Hindlimb muscle (tissue), 1 donor: Measurements from ENCODE around the gene HYI. TPM values are rescaled to one million over a fixed set of nuclear protein-coding genes. Genes with fewer than 3 reads are reported as not detected.
"Not testable (repeated sequence)": the region's sequence is repeated elsewhere in the genome, so short reads cannot be mapped to it uniquely, and the experiment has no call there.

Source experiments
- DNase-seq: peaks from one replicate; pipeline ENCODE4 v3.0.0-alpha.2; 2013
- polyA plus RNA-seq: library from polyadenylated mRNA; unstranded; fragments of 120-200 nt; gene quantifications from one replicate; pipeline ENCODE4 v1.2.1, GENCODE V29; 2013; ENCODE audit not compliant: insufficient read length

HYI gene
- polyA plus RNA-seq, 1 donor: 23.4 TPM

- DNase-seq: no peak
Observed at GRCh38 chr1:43464681-43465504, 11.2 kb upstream of the HYI start.

DNA sequence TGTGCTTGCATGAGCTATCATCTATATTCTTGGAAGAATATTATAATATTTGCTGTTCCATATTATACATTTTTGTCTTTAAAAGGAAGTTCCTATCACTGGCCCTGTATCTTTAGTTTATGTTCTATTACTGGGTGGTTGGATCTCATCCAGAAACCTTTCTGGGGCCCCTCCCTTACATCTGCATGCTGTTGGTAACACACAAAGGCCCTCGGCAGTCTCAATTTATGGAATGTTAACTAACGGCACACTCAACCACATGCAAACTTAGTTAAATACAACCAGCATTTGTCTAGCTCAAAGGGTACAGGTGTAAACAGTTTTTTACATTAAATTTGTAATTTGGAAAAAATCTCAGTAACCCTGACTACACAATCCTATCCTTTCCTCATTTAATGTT lies 9.7 kb upstream of the HYI start:
- DNase-seq: no peak

DNA sequence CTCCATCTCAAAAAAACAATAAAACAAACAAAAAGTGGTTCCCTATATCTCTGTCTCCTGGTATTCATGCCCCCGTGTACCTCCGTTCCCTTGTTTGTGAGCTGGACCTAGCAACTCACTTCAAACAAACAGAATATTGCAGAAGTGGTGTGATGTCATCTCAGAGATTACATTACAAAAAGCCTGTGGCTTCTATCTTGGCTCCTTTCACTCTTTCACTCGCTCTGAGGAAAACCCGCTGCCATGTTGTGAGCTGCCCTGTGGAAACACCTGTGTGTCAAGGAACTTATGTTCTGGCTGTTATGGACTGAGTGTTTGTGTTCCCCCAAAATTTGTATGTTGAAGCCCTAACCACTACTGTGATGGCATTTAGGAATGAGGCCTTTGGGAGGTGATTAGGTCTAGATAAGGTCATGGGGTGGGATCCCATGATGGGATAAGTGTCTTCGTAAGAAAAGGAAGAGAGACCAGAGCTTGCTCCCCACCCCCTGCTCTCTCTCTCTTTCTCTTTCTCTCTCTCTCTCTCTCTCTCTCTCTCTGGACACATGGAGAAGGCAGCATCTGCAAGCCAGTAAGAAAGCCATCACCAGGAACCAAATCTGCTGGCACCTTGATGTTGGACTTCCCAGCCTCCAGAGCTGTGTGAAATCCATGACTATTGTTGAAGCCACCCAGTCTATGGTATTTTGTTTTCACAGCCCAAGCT lies 7.4 kb upstream of the HYI start:
- no peak for DNase-seq

DNA sequence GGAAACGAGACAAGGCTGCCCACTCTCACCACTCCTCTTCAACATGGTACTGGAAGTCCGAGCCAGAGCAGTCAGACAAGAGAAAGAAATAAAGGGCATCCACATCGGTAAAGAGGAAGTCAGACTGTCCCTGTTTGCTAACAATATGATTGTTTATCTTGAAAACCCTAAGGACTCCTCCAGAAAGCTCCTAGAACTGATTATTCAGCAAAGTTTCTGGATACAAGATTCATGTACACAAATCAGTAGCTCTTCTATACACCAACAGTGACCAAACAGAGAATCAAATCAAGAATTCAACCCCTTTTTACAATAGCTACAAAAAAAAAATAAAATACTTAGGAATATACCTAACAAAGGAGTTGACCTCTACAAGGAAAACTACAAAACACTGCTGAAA lies 4.6 kb upstream of the HYI start:
- not testable (repeated sequence) for DNase-seq

DNA sequence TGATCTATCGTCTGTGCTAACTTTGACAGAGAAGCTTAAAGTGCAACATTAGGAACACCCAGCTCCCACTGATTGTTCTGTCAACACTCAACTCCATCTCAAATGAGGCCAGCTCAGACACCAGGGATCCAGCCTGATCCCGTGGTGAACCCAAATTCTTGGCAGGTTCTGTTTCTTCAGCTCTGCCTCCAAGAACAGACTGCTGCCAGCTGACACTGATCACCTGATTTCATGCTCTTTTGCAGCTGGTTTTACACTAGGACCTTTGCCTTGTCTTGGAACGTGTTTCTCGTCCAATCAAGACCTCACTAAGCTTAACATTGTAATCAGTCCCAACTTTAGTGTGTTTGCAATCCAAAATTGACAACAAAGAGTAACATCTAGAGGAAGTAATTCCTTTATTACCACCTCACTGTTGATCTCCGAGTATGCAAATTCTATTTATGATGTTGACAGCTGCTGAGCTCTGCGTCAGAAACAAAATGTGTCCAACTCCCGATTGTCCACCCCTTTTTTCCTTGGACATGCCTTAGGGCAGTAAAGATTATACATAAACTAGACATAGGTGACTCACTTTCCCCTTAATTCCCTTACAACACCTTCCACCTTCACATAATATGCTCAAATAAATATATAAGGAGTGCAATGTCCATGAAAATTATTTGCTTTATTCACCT lies 1.6 kb upstream of the HYI start:
- DNase-seq: no peak

GRCh38 chr1:43454270-43455011 lies 710 bp upstream of the HYI start:
- peak; percentile 69 for DNase-seq

- DNase-seq: no peak
Observed at GRCh38 chr1:43452789-43453441, 816 bp downstream of the HYI start.

DNA sequence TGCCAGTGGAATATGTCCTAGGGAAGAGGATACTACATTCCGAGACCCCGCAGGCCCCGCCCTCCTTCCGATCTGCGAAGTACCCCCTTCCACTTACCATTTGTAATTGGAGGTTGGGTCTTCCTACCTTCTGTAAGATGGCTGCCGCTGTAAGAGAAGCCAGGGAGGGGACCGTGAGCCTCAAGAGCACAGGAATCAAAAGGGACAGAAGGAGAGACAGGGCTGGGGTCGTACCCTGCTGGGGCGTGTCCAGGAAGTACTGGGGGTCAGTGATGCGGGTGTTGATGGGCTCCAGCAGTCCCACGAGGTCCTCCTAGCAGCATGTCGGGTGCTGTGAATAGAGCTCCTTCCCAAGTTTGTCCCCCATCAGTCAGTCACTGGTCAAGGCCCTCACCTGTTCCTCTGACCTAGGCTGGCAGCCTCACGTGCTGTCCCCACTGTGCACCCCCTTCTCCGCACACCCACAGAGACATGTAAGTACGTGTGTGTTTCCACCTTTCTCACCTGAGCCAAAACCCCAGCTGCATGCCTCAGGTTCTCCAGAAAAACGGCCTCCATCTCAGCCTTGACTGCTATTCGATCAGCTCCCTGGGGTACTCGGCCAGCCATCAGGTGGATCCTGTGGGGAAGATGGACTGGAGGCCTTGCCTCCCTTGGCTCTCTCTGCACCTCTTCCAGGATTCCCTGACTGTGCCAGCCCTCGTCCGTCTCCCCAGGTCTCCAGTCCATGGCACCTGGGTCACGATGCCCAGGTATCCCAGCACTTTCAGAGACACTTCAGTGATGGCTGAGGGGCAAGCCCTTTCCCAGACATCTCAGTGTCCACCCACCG lies 1.8 kb downstream of the HYI start:
- DNase-seq: no peak

- no peak for DNase-seq
Observed at GRCh38 chr1:43451157-43451591, 2.6 kb downstream of the HYI start.

- DNase-seq: no peak
Observed at GRCh38 chr1:43450251-43450941, 3.3 kb downstream of the HYI start.

DNA sequence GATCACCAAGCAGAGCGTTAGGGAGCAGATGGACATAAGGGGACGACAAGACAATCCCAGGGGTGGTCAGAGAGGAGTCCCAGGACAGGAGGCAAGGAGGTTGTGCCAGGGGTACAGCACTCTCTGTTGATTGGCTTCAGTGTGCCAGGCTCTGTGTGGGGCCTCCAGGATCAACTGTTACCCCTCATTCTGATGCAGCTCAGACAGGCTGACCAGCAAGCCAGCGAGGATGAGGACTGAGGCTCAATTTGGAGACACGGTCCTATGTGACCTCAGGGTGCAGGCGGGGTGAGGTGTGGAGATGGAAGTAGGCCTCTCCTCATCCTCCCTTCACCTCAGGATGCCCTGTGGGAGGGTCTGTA lies 4.0 kb downstream of the HYI start:
- DNase-seq: no peak

DNA sequence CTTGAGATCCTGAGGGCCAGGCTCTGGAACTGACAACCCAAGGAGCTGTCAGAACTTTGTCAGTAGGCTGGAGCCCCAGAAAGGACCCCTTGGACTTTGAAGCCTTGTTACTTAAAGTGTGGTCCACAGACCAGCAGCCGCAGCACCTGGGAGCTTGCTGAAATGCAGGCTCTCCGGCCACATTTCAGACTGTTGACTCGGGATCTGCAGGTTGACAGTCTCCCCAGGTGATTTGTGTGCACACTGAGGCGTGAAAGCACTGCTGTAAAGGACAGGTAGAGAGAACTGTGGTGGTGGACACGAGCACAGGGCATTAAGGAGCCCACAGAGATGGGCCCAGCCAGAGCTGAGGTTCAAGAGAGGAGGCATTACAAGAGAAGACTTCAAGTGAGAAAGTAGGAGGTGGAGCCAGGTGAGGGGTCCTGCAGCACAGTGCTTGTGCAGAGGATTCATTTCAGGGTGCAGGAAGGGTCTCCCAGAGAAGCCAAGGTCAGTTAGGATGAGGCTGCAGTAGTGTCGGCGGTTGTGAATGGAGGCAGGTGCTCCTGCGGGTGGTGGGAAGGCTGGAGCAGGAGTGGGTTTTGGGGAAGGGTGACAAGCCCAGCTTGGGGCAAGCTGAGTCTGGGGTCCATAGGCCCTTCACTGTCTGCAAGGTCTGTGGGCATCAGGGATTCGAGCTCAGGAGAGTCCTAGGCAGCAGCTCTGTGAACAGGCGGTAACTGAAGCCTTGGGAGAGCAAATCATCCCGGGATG lies 4.6 kb downstream of the HYI start:
- DNase-seq: no peak

DNA sequence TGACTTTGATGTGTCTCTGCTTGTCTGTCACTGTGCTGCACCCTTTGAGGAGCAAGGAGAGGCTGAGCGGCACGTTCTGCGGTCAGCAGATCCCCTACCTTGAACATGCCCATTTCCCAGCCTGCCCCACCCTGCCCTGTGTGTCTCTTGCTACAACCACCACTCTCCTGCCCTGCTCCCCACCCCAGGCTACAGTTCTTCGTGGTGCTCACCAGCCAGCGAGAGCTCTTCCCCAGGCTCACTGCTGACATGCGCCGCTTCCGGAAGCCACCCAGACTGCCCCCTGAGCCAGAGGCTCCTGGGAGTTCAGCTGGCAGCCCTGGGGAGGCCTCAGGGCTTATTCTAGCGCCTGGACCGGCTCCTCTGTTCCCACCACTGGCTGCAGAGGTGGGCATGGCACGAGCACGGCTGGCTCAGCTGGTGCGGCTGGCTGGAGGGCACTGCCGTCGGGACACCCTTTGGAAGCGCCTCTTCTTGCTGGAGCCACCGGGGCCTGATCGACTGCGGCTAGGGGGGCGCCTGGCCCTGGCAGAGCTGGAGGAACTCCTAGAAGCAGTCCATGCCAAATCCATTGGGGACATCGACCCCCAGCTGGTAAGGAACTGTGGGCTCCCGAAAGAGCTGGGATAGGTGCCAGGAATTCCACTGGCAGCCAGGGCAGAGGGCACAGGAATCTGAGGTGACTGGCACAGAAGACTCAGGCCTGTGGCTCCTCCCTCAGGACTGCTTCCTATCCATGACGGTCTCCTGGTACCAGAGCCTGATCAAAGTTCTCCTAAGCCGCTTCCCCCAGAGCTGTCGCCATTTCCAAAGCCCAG lies 5.6 kb downstream of the HYI start:
- no peak for DNase-seq

DNA sequence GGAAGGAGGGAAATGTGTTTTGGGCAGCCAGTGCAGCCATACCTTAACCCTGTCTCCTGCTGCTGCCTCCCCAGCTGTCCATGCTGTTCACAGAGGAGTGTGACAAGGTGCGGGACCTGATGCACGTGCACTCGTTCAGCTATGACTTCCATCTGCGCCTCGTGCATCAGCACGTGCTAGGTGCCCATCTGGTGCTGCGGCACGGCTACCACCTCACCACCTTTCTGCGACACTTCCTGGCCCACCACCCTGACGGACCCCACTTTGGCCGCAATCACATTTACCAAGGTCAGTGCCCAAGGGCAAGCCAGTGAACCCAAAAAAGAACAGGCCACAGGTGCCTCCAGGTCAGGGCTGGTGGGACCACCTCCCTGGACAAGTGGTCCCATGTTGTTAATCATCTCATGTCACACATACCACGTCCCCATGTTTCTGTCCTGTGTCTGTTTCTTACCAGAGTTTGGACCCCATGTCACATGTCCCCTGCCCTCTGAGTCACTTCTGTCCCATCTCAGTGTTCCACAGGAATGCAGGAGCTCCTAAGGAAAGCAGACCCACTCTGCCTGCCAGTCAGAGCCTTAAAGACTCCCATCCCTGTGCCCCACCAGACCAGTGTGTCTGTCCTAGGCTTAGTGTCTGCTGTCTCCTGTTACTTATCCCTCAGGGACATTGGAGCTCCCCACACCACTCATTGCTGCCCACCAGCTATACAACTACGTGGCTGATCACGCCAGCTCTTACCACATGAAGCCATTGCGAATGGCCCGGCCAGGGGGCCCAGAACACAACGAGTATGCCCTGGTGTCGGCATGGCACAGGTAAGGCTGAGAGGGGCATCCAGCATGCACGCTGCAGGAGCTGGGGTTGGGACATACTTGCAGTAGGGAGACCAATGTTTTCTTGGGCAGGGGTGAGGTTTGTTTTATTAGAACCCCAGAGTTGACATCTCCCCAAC lies 6.6 kb downstream of the HYI start:
- no peak for DNase-seq

DNA sequence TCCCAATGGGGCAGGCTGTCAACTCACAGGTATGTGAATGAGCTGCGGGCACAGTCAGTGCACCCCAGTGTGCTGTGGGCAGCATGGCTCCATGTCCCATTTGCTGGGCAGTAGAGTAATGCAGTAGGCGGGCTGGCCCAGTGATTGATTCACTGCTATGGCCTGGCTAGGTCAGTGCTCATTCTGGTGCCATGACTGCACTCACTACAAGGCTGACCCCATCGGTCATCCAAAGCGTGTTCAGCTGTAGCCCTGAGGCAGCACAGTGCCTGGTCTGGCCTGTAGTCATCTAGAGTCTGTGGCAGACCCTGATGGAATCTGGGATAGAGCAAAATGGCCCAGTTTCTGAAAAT lies 7.4 kb downstream of the HYI start:
- no peak for DNase-seq

- no peak for DNase-seq
Observed at GRCh38 chr1:43445606-43446387, 7.9 kb downstream of the HYI start.

DNA sequence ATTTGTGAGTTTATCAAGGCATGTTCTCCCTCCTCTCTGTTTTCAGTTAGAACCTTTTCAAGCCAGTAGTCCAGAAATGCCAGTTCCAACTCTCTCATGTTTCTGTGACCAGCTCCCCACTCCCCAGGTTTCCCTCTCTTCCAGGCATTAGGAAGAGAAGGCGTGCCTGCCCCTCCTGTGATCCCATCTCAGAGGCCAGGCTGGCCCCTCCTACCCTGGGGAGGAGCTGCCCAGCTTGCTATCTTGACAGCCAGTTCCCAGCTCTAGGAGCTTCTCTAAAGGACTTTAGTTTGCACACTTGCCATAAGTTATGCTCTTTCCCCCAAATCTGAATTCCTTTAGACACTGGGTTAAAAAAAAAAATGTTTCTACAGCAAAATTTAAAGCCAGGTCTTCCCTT lies 8.9 kb downstream of the HYI start:
- no peak for DNase-seq
